ENCODE measurements around the gene RARB. TPM values are rescaled to one million over a fixed set of nuclear protein-coding genes. Genes with fewer than 3 reads are reported as not detected.

The RARB gene
- total and polyA plus RNA-seq, 9 of the 15 experiments (the other 6 are each of a cell fraction or from before 2014, with no cell fraction given) = 0.15 to 1.3 (median 0.27) TPM

DNA sequence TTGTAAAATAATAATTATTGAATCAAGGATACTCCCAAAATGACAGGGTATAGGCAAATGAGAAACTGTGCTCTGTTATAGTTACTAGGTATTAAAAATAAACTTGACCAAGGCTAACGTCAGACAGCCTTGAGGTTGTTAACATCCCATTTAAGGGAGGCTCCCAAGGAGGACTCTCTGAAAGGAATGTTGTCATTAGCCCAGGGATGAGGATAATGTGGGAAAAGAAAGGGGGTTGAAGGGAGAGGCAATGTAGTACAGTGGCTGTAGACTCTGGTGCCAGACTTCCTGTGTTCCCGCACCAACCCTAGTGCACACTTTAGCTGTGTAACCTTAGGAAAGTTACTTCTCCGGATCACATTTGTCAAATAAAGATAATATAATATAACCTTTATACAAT lies 47.0 kb upstream of the RARB start:
- ChIA-PET POLR2A (no interaction called here), CTCF (ENCODE audit: low intra/inter-chr PET ratio) (no interaction called here)
- 0% methylated on average over 3 of the region's 3 CpGs for WGBS (ENCODE audit: insufficient coverage, low coverage, missing lambda C conversion rate)
- Histone ChIP-seq H4K20me1 (replicated peaks; ENCODE audit: control insufficient read depth, insufficient read depth, low read length) (no peaks in the 10 kb centered on the region), H3K4me1 (replicated peaks in 1 of 2; ENCODE audit: control insufficient read depth in 2 of 2, insufficient read depth in 2 of 2, low read length in 2 of 2) (no peaks in the 10 kb centered on the region), H3K27ac (ENCODE audit: extremely low read depth, low read depth, low read length) (no peak overlapping the region), H3K36me3 (ENCODE audit: control insufficient read depth, insufficient read depth, low read length) (no peaks in the 10 kb centered on the region), H3K79me2 (ENCODE audit: control insufficient read depth, insufficient read depth, low read length) (no peaks in the 10 kb centered on the region), H2AFZ (ENCODE audit: low read depth, low read length) (no peak overlapping the region), H3K9me1 (ENCODE audit: control insufficient read depth, insufficient read depth, low read length) (no peaks in the 10 kb centered on the region), H3K4me2 (ENCODE audit: insufficient read depth, low read length) (no peak overlapping the region), H3K9me3 (replicated peaks; ENCODE audit: control insufficient read depth, insufficient read depth, low read depth, low read length) (no peaks in the 10 kb centered on the region), H3K9ac (ENCODE audit: insufficient read depth in 1 of 2, low read depth in 2 of 2, low read length in 2 of 2) (no peak overlapping the region), H3K27me3 (ENCODE audit: control insufficient read depth in 2 of 2, insufficient read depth in 2 of 2, low read length in 2 of 2) (no peaks in the 10 kb centered on the region), H3K4me3 (no peak overlapping the region)
- in situ Hi-C loops (cut with MboI) = no loop called here
- ATAC-seq = no peak
- FAIRE-seq = no peak
- BruUV-seq (replicated peaks) = no TSS peak
- no peak for DNase-seq (ENCODE audit: extremely low read depth in 1 of 4, low spot score in 3 of 4)
- TF ChIP-seq CHD2 (IDR thresholded peaks at IDR 0.05; ENCODE audit: low read depth, low read length) (no peak), ZNF146 (CRISPR knock-in tag; IDR thresholded peaks at IDR 0.05; ENCODE audit: unreplicated experiment) (no peak), SP2 (IDR thresholded peaks at IDR 0.05; ENCODE audit: extremely low read depth, low read depth, low read length, poor library complexity, severe bottlenecking) (no peak)
- TF ChIP-seq, protein P1, sequence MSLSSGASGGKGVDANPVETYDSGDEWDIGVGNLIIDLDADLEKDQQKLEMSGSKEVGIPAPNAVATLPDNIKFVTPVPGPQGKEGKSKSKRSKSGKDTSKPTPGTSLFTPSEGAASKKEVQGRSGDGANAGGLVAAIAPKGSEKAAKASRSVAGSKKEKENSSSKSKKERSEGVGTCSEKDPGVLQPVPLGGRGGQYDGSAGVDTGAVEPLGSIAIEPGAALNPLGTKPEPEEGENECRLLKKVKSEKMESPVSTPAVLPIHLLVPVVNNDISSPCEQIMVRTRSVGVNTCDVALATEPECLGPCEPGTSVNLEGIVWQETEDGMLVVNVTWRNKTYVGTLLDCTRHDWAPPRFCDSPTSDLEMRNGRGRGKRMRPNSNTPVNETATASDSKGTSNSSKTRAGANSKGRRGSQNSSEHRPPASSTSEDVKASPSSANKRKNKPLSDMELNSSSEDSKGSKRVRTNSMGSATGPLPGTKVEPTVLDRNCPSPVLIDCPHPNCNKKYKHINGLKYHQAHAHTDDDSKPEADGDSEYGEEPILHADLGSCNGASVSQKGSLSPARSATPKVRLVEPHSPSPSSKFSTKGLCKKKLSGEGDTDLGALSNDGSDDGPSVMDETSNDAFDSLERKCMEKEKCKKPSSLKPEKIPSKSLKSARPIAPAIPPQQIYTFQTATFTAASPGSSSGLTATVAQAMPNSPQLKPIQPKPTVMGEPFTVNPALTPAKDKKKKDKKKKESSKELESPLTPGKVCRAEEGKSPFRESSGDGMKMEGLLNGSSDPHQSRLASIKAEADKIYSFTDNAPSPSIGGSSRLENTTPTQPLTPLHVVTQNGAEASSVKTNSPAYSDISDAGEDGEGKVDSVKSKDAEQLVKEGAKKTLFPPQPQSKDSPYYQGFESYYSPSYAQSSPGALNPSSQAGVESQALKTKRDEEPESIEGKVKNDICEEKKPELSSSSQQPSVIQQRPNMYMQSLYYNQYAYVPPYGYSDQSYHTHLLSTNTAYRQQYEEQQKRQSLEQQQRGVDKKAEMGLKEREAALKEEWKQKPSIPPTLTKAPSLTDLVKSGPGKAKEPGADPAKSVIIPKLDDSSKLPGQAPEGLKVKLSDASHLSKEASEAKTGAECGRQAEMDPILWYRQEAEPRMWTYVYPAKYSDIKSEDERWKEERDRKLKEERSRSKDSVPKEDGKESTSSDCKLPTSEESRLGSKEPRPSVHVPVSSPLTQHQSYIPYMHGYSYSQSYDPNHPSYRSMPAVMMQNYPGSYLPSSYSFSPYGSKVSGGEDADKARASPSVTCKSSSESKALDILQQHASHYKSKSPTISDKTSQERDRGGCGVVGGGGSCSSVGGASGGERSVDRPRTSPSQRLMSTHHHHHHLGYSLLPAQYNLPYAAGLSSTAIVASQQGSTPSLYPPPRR (CRISPR knock-in tag; IDR thresholded peaks at IDR 0.05; ENCODE audit: borderline replicate concordance) = no peak
- TF ChIP-seq, protein P2, sequence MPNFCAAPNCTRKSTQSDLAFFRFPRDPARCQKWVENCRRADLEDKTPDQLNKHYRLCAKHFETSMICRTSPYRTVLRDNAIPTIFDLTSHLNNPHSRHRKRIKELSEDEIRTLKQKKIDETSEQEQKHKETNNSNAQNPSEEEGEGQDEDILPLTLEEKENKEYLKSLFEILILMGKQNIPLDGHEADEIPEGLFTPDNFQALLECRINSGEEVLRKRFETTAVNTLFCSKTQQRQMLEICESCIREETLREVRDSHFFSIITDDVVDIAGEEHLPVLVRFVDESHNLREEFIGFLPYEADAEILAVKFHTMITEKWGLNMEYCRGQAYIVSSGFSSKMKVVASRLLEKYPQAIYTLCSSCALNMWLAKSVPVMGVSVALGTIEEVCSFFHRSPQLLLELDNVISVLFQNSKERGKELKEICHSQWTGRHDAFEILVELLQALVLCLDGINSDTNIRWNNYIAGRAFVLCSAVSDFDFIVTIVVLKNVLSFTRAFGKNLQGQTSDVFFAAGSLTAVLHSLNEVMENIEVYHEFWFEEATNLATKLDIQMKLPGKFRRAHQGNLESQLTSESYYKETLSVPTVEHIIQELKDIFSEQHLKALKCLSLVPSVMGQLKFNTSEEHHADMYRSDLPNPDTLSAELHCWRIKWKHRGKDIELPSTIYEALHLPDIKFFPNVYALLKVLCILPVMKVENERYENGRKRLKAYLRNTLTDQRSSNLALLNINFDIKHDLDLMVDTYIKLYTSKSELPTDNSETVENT (CRISPR knock-in tag; IDR thresholded peaks at IDR 0.05) = no peak
- TF ChIP-seq, protein P3, sequence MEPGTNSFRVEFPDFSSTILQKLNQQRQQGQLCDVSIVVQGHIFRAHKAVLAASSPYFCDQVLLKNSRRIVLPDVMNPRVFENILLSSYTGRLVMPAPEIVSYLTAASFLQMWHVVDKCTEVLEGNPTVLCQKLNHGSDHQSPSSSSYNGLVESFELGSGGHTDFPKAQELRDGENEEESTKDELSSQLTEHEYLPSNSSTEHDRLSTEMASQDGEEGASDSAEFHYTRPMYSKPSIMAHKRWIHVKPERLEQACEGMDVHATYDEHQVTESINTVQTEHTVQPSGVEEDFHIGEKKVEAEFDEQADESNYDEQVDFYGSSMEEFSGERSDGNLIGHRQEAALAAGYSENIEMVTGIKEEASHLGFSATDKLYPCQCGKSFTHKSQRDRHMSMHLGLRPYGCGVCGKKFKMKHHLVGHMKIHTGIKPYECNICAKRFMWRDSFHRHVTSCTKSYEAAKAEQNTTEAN (CRISPR knock-in tag; IDR thresholded peaks at IDR 0.05) = no peak
- TF ChIP-seq, protein P4, sequence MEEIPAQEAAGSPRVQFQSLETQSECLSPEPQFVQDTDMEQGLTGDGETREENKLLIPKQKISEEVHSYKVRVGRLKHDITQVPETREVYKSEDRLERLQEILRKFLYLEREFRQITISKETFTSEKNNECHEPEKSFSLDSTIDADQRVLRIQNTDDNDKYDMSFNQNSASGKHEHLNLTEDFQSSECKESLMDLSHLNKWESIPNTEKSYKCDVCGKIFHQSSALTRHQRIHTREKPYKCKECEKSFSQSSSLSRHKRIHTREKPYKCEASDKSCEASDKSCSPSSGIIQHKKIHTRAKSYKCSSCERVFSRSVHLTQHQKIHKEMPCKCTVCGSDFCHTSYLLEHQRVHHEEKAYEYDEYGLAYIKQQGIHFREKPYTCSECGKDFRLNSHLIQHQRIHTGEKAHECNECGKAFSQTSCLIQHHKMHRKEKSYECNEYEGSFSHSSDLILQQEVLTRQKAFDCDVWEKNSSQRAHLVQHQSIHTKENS (CRISPR knock-in tag; IDR thresholded peaks at IDR 0.05) = no peak
- intact Hi-C loops (cut with micrococcal nuclease) = no loop called here

All from K562 (cell line).